HG02642 (cell line): ENCODE measurements around the gene SFXN2.
"Not testable (repeated sequence)": the region's sequence is repeated elsewhere in the genome, so short reads cannot be mapped to it uniquely, and the experiment has no call there.

Source experiments
- ATAC-seq: cut with Tn5 transposase; IDR thresholded peaks from one replicate; pipeline ENCODE4 v1.9.1; 2021; ENCODE audit warnings: mild to moderate bottlenecking; ENCODE audit not compliant: unreplicated experiment, poor library complexity

The SFXN2 gene, protein sequence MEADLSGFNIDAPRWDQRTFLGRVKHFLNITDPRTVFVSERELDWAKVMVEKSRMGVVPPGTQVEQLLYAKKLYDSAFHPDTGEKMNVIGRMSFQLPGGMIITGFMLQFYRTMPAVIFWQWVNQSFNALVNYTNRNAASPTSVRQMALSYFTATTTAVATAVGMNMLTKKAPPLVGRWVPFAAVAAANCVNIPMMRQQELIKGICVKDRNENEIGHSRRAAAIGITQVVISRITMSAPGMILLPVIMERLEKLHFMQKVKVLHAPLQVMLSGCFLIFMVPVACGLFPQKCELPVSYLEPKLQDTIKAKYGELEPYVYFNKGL

DNA sequence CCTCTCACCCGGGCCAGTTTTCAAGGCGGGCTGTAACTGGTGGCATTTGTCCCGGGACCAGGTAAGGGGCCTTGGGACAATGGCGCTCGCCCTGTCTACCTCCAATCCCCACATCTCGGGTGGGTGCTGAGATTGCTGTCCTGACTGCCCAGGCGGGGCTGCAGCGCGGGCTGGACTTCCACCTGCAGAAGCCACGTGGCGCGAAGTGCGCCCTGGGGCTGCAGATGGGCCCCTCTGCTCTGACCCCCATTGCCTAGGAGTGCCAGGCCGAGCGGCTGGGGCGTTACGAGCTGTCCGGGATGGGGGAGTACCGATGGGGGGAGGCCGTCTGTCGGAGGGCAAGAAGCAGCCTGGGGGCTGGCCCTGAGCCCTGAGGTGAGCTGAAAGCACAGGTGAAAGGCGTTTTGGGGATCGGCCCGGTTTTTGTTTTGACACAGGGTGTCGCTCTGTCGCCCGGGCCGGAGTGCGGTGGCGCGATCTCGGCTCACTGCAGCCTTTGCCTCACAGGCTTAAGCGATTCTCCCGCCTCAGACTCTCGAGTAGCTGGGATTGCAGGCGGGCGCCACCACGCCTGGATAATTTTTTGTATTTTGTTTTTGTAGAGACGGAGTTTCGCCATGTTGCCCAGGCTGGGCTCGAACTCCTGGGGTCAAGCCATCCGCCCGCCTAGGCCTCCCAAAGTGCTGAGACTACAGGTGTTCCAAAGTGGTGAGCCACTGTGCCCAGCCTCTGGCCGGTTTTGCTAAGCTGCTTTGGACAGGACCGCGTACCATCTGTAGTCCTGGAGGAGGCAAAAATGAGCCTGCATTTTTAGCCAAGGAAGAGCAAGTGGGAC, at the start of gene SFXN2:
Gene SFXN2 (plus strand): TSS at position 16 of the 835 bp plus-strand sequence. CDS start 12,001 bp downstream, outside the sequence.
- peak; percentile 29 for ATAC-seq

DNA sequence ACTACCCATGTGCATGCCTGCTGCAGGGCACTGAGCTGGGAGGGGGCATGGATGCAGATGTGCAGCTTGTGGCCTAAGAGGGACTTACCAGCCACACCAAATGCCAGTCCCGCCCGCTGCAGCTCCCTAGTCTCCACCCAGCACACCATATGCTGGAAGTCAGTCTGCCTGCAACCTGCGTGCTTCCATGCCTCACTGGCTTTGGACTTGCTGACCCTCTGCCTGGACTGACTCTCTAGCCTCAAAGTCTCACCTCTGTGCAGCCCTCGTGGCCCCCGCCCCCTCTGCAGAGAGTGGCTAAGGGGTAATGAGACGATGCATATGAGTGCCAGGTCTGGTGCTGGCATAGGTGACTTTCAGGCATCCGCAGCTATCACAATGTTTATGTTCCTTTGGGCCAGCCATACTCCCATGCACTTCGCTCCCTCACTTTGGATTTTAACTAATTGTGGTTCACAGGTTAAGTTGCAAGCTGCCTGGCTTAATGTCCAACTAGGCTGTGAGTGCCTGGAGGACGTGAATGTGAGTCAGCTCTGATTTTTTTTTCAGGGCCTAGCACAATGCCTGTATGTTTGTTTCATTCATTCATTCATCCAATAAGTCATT, 48.4 kb upstream of the SFXN2 start:
- no peak for ATAC-seq

DNA sequence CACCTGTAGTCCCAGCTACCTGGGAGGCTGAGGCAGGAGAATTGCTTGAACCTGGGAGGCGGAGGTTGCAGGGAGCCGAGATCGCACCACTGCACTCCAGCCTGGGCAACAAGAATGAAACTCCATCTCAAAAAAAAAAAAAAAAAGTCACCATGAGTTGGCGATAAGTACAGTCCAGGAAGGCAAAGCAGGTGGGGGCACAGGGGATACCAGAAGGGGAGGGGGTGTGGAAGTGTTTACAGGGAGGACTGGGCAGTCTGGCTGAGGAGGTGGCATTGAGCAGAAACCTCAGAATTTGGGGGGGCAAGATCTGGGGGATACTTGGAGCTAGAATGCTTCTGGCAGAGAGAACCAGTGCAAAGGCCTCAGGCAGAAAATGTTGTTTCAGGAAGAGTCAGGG, 47.0 kb upstream of the SFXN2 start:
- not testable (repeated sequence) for ATAC-seq

DNA sequence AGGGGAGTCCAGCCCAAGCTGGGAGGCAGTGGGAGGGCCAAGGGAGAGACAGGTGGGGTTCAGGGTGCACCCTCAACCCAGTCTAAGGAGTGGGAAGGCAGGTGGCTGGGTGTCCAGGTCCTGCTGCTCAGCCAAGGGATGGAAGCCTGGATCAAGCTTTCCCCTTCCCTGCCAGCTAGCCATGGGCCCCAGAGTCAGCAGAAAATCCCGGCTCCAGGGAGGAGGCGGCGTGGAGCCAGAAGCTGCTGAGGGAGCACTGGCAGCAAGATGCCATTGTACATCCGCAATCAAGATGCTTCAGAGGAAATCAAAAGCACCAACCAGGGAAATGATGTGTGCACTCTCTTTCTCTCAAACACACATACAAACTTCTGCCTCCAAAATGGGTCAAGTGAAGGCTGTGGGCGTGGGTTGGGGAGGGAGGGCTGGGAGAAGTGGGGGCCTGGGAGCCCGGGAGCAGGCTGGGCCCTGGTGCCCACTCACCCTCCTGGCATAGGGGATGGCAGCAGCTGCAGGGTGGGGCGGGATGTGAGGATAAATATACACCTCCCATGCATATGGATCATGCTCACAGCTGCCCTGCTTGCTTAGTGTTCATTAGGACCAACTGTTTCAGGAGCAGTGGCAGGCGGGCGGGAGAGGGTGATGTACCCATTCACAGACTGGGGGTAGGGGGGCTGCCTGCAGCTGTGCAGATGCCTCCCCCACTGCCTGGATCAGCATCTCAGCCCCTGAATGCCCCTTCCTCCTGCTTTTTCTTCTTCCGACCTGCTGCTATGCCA, 45.9 kb upstream of the SFXN2 start:
- ATAC-seq: no peak

DNA sequence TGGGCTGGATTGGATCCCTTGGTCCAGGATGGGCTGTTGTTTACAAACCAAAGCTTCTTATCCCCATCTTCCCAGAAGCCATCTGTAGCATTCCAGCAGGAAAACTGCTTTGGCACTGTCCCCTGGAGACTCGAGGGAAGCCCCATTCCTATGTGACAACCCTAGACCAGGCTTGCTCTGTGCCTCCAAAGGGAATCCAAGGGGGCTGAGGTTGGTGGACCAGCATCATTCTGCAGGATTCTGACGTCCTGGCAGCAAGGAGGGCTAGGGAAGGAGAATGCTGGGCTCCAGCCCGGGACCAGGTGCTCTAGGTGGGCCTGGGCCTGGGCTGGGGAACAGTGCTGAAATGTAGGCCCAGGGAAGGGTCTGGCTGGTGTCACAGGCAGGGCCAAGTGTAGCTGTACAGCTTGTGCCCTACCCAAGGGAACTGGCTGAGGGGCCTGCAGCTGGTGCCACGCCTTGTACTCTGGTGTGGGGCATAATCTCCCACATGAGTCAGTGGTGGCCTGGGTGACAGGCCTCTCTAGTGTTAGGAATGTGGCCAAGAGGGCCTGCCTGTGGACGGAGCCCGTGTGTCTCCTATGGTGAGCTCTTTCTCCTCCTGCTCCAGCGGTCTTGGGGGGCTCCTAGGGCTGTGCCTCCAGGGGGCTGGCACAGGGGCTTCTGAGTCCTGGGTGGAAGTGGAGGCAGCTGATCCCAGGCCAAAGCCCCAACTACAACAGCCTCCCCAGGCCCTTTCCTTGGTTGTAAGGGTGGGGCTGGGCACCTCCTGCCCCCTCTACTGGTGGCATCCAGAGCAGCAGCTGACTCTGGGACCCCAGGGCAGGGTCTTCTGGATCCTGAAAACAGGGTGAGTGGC, 45.0 kb upstream of the SFXN2 start:
- ATAC-seq: no peak

DNA sequence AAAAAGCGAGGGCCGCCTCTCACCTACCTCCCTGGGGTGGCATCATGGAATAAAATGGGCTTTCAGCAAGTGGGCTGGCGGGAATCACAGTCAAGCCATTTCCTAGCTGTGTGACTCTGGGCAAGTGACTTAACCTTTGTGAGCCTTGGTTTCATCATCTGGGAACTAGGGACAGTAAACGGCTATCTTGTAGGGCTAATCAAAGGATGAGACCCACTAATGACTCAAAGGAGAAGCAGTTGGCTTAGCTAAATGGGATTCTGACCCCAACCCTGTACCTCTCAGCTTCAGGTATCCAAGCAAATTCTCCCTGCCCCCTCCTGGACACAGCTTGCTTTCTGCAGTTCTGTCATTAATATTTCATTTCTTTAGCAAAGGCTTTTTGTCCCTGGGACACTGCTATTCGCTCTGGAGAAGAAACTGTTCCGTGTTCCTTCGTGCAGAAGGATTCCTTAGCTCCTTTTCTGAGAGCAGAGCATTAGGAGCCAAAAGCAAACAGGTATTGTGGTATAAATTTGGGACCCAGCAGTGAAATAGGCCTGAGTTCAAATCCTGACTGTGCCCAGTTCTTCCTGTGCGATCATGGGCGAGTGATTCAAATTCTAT, 44.3 kb upstream of the SFXN2 start:
- no peak for ATAC-seq

DNA sequence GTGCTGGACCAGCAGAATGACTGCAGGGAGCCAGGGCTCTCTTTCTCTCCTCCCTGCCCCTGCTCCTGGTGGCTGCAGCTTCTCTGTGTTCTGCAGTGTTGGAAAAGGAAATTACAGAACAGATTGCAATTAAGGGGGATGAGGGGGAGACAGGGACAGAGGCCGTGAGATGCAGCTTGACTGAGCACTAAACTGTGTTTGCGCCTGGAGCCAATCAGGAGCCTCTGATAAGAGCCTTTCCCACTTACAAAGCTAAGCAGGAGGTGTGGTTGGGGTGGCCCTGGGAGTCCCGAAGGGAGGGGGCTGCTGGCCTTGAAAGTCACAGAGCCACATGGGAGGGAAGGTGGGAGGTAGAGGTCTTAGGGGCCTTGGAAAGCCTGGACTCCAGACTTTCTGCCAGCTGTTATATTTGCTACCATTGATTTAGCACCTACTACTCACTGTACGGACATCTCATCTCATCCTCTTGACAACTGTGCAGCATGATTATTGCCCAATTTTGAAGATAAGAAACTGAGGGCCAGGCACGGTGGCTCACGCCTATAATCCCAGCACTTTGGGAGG, 43.5 kb upstream of the SFXN2 start:
- no peak for ATAC-seq

DNA sequence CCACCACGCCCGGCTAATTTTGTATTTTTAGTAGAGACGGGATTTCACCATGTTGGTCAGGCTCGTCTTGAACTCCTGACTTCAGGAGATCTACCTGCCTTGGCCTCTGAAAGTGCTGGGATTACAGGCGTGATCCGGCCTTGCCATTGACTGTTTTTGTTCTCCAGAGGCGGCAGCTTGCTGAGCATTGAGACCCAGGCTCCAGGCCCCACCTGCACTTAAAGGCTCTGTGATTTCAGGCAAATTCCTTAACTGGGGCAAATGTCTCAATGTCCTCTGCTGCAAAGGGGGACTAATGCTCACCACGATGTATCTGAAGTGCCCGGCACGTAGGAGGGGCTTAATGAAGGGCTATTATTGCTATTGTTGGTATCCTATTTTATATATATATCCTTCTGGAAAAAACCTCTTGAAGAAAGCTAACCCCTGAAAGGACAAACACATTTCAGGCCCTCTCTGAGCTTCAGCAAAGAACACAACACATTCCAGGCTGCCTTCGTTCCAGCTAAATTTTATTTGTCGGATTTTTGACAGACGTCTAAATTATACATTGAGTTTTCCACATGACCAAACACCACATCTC, 41.1 kb upstream of the SFXN2 start:
- no peak for ATAC-seq

DNA sequence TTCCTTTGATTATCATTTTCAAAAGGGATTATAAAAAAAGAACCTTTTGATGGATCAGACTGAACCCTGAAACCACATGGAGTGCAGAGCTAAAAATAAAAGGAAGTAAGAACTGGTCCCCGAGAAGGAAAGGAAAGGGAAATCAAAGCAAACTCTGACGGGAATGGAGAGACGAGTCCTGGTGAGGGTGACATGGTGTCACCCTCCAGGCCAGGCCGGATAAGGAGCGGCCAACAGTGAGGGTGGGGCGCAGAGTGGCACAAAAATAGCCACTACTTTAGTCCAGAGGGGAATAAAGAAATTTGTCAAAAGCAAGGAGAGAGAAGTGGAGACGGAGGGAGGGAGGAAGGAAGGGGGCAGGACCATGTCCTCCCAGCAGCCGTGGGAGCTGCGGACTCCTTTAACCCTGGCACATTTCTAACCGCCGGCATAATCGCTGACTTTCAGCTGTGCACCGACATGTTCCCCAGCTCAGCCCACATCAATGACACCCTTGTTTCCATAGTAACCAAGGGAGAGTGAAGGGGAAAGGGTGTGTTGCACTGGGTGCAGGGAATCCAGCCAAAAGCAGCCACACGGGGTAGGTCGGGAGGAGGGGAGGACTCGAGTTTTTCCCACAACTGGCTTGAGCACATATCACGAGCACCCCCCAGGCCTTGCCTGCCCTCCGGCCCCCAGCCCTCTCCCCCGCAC, 40.5 kb upstream of the SFXN2 start:
- ATAC-seq: no peak

DNA sequence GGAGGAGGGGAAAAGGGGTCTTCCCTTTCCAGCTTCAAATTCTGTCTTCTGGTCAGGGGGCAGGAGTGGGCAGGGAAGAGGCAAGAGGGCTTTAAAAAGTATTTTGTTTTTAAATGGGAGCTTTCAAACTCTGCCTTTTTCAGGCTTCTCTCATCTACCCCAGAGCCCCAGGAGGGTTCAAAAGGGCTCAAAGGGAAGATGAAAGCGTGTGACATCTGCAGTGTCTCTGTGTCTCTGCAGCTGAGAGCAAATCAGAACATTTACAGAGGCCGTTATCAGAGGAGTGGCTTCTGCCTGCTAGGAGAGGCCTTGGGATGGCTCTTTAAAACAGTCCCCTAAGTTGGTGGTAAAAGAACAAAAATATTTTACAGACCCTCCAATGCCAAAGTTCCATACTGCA, 39.9 kb upstream of the SFXN2 start:
- ATAC-seq: no peak

DNA sequence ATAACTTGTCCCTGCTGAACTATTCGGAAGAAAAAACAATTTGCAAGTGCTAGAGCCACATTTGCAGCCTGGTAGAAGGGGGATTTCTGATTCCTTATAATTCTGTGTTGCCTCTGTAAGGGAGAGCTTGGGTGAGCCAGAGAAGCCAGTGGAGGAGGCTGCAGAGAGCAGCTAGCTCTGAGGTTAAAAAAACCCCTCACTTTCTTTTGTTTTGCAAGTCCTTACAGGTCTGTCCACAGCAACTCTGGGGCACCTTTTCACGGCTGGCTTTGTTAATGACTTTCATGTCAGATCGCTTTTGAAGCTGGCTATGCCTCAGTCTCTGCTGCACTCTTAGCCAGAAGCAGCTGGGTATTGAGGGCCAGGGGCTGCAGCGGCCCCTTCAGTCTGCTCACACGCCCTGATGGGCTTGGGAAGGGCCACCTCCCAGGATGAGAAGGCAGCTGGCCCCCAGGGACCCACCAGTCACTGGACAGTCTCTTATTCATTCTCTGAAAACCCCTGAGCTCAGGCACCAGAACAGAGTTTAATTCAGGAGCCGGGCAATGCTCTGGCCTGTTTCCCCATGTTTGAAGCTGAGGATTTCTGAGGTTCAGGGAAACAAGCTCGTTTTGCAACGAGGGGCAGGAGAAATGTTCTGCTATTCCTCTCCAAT, 39.3 kb upstream of the SFXN2 start:
- ATAC-seq: no peak

DNA sequence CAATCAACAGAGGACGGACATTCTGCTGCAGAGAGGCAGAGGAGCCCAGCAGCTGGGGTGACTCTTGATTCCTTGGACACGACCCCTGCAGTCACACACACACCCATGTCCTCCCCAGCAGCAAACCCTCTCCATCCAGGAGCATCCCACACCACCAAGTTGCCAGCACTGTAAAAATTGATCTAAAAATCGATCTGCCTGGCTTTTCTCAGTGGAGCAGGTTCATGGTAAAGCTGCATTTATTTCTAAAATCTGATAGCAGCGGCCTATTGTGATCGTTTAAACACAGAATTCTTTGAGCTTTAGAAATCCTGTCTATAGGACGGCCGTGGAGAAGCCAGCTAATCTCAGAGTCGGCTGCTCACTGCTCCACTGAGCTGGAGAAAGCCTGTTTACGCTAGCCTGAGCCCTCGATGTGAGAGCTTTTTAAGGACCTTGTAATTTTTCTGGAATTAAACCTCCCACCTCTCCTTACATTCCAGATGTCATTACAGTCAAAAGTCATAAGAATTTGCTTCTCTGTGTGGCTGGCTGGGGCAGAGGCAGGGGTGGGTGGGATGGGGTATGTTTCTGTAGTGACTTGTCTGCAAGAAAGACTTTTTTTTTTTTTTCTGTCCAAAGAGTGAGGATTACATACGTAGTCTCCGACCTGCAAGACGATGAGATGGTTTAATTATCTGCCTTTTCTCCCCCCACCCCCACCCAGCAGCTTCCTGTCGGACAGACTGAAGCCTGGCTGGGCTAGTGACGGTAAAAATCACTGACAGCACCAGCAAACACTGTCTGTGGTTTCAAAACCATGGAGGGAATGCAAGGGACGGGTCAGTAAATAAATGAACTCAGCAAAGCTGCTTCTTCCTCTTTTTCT, 38.5 kb upstream of the SFXN2 start:
- no peak for ATAC-seq

DNA sequence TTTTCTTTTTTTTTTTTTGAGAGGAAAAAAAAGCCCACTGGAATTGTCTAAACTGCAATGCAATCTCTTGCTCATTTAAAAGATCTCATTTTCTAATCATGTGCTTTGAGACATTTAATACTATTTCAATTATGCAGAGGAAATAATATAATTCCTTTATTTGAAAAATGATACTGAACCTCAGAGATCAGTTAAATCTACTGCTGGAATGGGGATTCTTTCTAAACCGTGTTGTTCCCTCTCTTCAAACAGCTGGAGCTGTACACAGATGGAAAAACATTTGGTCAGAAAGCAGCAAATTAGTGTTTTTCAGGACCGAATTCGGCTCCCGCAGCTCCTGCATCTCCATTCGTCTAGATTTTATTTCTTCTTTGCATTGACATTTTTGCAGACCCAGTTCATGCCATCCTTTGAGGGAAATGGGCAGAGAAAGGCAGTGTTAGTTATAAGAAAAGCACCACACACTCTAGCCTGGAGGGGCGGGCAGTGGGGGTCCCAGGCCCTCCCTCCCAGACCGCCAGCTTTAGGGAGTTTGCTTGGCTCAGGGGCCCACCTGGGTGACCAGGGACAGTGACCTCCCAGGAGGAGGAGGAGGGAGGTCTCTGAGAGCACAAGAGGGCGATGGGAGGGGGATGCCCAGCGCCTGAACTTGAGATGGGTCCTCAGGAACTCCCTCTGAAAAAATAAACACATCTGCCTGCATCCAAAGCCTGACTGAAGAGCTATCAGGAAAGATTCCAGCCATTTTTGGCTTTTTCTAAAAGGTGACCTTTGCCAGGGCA, 37.7 kb upstream of the SFXN2 start:
- ATAC-seq: no peak

DNA sequence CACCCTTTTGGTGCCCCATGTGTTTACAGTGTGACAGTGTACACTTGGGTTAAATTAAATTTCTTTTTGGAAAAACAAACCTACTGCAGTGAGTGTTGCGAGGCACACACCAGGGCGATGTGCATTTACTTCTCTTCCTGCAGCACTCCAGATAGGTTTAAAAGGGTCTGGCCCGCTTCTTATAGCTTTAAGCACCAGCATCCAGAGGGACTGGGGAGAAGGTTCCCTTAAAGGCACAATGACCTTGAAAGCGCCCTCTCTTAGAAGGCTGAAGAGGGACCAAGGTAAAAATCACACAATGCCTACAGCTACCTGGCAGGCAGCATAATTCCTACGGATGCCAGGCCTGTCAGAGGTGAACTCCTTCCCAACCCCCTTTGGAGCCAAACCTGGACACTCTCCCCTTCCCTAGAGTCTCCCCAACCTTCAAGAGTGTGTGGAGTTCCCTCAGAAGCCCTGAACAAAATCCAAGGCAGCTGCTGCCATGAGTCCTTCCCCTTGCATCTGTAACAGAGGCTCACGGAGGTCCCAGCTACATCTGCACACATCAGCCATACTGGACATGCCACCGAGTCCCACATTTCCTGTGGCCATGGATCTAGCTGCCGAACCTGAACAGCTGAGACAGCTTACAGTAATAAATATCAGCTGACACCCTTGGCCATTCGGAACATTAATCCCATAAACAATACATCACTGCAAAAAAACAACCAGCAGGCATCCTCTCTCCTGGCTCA, 36.9 kb upstream of the SFXN2 start:
- ATAC-seq: no peak

DNA sequence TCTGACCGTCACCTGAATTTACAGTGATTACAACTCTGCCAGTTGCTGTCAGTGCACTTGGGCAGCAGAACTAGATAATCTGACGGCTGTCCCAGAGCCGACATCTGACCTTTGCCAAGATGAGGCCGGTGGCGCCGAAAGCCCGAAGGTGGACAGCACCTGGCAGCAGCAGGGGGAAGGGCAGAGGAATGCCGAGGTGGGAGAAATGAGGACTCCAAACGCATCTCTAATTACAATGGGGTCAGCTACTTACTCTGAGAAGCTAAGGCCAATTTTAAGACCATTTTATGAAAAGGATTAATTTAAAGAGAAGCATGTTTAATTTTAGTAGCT, 36.4 kb upstream of the SFXN2 start:
- ATAC-seq: no peak
